Metanephros (tissue), 1 donor: Measurements from ENCODE around the gene BUD13. TPM values are rescaled to one million over a fixed set of nuclear protein-coding genes. Genes with fewer than 3 reads are reported as not detected.

Experiments used
- total RNA-seq: library from RNA; depleted of rRNA; stranded (reverse); fragments of >200 nt; gene quantifications from one replicate; pipeline ENCODE4 v1.2.3, GENCODE V29; 2014

Gene BUD13, protein sequence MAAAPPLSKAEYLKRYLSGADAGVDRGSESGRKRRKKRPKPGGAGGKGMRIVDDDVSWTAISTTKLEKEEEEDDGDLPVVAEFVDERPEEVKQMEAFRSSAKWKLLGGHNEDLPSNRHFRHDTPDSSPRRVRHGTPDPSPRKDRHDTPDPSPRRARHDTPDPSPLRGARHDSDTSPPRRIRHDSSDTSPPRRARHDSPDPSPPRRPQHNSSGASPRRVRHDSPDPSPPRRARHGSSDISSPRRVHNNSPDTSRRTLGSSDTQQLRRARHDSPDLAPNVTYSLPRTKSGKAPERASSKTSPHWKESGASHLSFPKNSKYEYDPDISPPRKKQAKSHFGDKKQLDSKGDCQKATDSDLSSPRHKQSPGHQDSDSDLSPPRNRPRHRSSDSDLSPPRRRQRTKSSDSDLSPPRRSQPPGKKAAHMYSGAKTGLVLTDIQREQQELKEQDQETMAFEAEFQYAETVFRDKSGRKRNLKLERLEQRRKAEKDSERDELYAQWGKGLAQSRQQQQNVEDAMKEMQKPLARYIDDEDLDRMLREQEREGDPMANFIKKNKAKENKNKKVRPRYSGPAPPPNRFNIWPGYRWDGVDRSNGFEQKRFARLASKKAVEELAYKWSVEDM
- 17.6 TPM for total RNA-seq

GRCh38 chr11:116772443-116773202, at the start of gene BUD13:
TSS of gene BUD13 (minus strand) at chr11:116772987. CDS start at chr11:116772964, 23 bp downstream.

GRCh38 chr11:116791813-116792143, 19.0 kb upstream of the BUD13 start, which contains the start of gene APOA5:
TSS of gene APOA5 (minus strand) at chr11:116791879. CDS start at chr11:116791860, 19 bp downstream.

DNA sequence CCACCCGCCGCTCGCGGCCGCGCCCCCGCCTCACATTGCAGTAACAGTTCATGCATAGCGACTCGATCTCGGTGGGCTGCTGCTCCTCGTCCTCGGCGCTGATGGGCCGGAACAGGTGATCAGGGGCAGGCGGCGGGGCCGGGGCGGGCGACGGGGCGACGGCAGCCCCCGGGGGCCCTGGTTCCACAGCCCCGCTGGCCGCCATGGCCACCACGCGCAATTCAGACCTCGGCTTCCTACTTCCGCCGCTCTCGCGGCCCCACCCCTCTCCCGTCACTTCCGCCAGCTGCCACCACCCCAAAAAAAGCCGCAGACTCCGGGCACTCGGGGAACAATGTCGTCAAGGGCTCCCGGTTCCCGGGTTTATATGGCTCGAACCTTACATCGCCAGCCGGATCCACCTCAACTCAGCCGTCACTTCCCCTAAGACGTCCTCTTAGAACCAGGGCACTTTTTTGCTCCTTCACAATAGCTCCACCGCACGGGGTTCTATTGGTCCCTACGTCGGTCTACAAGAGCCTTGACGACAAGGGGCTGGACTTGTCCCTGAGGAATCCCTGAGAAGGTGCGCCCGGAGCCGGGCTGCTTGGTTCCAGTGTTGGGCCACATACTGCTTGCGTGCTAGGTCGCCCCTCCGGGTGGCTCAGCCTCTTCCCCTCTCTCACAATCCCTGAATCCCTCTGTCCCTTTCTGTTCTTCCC, 15.1 kb upstream of the BUD13 start, which contains the start of gene ZPR1:
ZPR1 (minus strand) TSS at position 238 of the 701 bp plus-strand sequence; CDS start at position 205, 33 bp downstream.

Other genes with a start within 250 kb of the BUD13 start
- gene ZPR1, start 15.0 kb upstream of the BUD13 start, total RNA-seq, result 18.5 TPM
- not detected for gene APOA5, start 18.9 kb upstream of the BUD13 start, total RNA-seq
- gene APOA4, start 50.3 kb upstream of the BUD13 start, total RNA-seq, result 0.35 TPM
- 1.2 TPM for gene APOC3, start 56.9 kb upstream of the BUD13 start, total RNA-seq
- gene APOA1, start 64.6 kb upstream of the BUD13 start, total RNA-seq, result 29.8 TPM